NK-92 treated with Interleukin-12 subunit alpha and Interleukin-12 subunit beta, amount 100 ng/mL, for 24 hours (cell line): ENCODE results near the gene SCFD1.
"Not testable (repeated sequence)": the region's sequence is repeated elsewhere in the genome, so short reads cannot be mapped to it uniquely, and the experiment has no call there.

Source experiments
- DNase-seq: peaks from one replicate; lab custom pipeline; 2025; lab: John Stamatoyannopoulos, UW

Gene SCFD1, protein sequence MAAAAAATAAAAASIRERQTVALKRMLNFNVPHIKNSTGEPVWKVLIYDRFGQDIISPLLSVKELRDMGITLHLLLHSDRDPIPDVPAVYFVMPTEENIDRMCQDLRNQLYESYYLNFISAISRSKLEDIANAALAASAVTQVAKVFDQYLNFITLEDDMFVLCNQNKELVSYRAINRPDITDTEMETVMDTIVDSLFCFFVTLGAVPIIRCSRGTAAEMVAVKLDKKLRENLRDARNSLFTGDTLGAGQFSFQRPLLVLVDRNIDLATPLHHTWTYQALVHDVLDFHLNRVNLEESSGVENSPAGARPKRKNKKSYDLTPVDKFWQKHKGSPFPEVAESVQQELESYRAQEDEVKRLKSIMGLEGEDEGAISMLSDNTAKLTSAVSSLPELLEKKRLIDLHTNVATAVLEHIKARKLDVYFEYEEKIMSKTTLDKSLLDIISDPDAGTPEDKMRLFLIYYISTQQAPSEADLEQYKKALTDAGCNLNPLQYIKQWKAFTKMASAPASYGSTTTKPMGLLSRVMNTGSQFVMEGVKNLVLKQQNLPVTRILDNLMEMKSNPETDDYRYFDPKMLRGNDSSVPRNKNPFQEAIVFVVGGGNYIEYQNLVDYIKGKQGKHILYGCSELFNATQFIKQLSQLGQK

DNA sequence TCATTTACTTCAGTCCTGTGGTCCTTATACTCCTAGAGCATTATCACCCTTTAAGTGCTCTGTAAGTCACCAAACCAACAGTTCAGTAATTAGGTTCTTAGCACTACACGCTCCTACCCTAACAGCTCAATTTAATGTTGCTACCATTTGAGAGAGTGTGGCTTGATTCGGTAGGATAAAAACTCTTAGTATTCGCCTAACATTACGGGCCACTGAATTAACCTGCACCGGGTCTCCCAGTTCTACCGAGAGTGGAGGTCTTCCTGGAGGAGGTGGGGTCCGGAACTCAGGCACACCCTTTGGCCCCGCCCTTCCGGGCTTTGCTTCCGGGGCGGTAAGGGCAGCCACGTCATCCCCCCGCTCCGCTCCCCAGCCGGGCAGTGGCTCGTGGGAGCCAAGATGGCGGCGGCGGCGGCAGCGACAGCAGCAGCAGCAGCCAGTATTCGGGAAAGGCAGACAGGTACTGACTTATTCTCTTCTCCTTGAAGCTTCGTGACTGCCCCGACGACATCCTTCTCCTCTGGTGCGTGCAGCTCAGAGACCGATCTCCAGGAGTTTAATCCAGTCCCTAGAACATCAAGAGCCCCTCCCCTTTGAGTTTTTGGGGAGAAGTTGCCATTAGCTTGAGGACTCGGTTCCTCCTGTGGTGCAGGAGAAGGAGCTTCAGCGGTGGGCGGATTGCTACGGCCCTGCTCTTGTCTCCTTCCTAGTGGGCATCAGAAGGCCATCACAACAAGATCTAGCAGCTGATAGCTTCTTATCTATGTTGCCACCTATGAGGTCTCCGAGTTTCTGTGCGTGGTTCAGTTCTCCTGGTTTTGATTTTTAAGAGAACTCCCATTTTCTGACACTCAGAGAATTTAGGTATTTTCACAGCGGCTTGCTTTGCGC lies at the start of gene SCFD1:
Gene SCFD1, plus strand, starts transcription at position 380 of the 891 bp plus-strand sequence. Its CDS starts 20 bp downstream, at position 400.
- peak; percentile 86 for DNase-seq

DNA sequence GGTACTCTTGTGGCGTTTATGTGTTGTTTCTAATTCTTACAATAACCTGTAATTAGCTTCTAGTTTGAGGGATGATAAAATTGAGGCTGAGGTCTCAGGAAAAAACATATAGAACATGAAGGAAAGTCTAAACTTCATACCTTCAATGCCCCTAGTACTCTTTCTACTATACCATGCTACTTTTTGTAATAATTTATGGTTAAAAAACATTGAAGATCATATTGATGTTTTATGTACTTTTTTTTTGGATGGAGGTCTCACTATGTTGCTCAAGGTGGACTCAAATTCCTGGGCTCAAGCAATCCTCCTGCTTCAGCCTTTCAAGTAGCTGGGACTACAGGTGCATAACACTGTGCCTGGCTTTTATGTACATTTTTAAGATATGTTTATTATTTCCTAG lies 49.3 kb upstream of the SCFD1 start:
- no peak for DNase-seq

DNA sequence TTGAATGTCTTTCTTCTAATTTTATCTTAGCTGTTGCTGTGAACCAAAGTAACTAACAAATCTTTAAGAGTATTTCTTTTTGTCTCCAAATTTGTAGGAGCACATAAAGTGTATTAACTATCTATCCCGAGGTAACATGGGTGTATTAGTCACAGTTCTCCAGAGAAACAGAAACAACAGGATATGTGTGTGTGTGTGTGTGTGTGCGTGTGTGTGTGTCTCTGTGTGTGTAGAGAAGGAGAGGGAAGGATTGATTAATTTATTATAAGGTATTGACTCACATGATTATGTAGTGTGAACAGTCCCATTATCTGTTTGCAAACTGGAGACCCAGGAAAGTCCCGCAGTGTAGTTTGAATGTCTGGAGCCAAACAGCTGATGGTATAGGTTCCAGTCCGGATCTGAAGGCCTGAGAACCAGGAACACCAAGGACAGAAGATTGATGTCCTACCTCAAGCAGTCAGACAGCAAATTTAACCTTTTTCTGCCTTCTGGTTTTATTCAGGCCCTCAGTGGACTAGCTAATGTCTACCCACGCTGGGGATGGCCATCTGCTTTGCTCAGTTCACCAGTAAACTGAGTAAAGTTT lies 48.8 kb upstream of the SCFD1 start:
- no peak for DNase-seq

GRCh38 chr14:30573966-30574365 lies 48.2 kb upstream of the SCFD1 start:
- no peak for DNase-seq

DNA sequence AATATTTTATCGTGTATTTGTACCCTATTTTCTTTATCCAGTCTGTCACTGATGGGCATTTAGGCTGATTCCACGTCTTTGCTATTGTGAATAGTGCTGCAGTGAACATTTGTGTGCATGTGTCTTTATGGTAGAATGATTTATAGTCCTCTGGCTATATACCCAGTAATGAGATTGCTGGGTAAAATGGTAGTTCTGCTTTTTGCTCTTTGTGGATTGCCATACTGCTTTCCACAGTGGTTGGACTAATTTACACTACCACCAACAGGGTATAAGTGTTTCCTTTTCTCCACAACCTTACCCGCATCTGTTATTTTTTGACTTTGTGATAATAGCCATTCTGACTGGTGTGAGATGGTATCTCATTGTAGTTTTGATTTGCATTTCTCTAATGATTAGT lies 47.3 kb upstream of the SCFD1 start:
- not testable (repeated sequence) for DNase-seq

DNA sequence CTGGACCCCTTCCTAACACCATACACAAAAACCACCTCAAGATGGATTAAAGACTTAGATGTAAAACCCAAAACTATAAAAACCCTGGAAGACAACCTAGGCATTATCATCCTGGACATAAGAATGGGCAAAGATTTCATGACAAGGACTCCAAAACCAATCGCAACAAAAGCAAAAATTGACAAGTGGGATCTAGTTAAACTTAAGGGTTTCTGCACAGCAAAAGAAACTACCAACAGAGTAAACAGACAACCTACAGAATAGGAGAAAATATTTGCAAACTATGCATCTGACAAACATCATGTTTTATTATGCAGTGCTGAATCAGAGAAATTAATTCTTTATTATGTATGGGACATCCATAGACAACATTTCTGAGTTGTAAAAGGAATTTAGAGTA lies 45.8 kb upstream of the SCFD1 start:
- not testable (repeated sequence) for DNase-seq

- DNase-seq: no peak
Observed at GRCh38 chr14:30580616-30581282, 41.4 kb upstream of the SCFD1 start.

DNA sequence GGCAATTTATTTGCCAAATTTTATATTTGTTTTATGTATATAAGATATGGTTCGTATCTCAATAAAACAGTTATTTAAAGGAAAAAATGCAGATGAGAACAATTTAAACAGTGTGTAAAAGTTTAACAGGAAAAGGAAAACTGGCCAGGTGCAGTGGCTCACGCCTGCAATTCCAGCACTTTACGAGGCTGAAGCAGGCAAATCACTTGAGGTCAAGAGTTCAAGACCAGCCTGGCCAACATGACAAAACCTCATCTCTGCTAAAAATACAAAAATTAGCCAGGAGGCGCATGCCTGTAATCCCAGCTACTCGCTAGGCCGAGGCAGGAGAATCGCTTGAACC lies 40.9 kb upstream of the SCFD1 start:
- DNase-seq: no peak

DNA sequence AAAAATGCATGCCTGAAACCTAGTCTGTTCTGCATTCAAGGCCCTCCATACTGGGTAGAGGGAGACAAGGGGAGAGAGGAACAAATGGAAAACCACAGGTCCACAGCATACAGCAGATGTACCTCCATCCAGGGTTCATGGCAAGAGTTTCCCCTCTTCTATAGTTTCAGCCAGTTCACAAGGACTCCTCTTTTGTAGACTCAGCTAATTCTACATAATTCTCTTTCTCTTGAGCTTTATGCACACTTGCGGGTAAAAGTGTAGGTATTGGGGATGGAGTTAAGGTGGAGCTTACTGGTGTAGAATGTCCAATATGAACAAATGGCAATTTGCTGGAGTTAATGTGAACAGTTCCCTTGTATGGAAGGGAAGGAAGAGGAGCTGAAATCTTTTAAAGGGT lies 39.7 kb upstream of the SCFD1 start:
- DNase-seq: no peak

DNA sequence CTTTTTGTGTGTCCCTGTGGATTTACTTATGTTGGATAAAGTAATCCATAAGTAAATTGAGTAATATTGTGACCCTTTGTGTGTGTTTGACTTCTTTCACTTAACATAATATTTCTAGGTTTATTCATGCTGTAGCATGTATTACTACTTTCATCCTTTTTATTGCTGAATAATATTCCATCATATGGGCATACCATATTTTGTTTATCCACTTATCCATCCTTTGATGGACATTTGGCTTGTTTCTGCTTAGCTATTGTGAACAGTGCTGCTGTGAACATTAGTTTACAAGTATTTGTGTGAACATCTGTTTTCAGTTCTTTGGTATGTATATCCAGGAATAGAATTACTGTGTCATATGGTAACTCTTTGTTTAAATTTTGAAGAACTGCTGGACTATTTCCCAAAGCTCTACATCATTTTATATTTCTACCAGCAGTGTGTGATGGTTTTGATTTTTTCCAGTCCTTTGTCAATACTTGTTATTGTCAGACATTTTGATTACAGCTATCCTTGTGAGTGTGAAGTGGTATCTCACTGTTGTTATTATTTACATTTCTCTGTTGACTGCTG lies 38.0 kb upstream of the SCFD1 start:
- DNase-seq: no peak

- DNase-seq: no peak
Observed at GRCh38 chr14:30585204-30585603, 36.9 kb upstream of the SCFD1 start.

DNA sequence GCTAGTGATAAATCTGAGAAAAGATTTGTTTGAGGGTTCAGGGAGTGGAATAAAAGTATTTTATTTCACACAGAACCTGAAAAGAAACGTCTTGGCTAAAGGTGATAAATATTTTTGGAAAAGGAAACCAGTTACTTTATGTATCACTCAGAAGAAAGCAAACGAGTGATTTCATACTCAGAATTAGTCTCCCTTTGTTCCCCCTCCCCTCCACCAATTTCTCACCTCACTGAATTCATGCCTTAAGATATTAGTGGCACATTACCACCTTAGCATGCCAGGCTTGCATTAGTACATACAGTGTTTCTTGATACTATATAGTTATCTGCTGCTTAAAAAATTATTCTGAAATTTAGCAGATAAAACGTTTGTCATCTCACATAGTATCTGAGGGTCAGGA lies 35.0 kb upstream of the SCFD1 start:
- no peak for DNase-seq

DNA sequence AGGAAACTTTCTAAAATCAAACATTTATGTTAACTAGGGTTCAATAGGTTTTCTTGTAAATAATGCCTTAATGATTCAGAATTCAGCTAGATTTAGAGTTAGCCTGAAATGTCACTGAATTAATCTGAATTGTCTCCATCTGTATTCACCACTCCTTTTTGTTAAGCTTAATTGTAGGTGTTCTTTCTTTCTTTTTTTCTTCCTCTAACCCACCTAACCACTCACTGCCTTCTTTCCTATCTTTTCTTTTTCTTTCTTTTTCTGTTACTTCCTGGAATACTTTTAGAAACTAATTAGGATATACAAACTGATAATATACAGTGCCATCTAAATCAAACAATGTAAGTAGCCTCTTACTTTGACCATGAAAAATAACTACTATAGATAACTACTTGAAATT lies 33.2 kb upstream of the SCFD1 start:
- no peak for DNase-seq

- no peak for DNase-seq
Observed at GRCh38 chr14:30596935-30597334, 25.2 kb upstream of the SCFD1 start.

DNA sequence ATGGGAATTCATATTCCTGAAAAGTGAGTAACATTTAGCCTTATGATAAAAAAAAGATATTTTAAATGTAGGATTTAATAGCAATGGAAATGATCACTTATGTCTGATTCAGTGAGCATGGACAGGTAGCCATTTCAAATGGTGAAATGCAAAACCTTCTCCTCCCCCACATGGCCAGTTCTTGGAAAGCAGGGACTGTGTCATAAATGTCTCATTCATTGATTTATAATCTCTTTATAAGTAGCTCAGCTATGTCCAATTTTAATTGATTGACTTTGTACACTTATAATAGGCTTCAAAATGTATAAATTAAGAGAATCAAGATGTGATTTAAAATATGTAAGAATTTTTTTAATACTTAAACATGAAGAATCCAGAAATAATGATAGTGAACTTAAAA lies 24.6 kb upstream of the SCFD1 start:
- no peak for DNase-seq

- DNase-seq: no peak
Observed at GRCh38 chr14:30600922-30601918, 20.9 kb upstream of the SCFD1 start.

DNA sequence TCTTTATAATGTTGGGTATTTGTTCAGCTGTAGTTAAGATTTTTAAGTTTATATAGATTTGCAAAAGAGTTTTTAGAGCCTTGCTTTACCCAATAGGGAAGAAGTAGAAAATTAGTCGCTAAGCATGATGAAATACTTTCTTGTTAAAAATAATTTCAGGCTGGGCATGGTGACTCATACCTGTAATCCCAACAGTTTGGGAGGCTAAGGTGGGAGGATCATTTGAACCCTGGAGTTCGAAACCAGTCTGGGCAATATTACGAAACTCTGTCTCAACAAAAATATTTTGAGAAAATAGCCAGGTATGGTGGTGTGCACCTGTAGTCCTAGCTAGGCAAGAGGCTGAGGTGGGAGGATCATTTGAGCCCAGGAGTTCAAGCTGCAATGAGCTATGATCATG lies 18.7 kb upstream of the SCFD1 start:
- DNase-seq: no peak

DNA sequence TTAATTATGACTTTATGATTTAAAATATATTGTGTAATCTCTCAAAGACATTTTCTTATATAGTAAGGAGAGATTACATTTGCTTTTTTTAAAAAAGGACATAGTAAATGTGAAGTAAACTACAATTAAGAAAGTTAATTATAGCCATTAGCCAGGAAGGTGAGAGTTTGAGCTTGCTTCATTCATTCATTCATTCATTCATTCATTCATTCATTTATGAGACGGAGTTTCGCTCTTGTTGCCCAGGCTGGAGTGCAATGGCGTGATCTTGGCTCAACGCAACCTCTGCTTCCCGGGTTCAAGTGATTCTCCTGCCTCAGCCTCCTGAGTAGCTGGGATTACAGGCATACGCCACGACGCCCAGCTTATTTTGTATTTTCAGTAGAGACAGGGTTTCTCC lies 17.4 kb upstream of the SCFD1 start:
- DNase-seq: not testable (repeated sequence)

- DNase-seq: no peak
Observed at GRCh38 chr14:30607156-30607780, 14.9 kb upstream of the SCFD1 start.

DNA sequence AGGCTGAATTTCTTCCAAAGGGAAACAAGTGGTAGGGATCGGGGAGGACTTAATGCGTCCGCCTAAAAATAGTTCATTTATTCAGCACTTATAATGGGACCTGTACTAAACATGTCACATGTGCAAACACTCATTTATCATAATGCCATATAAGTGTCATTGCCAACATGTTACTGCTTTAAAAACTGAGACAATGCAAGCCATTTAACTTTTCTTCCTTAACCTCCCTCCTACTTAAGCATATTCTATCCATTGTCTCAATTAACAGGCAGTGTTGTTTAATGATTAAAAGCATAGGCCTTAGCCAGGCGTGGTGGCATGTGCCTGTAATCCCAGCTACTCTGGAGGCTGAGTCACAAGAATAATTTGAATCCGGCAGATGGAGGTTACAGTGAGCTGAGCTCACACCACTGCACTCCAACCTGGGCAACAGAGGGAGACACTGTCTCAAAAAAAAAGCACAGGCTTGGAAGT lies 13.5 kb upstream of the SCFD1 start:
- DNase-seq: no peak
